ENCODE data around the gene PIAS1.
A peak's percentile ranks its signal among the peaks of the same experiment; 100 is the strongest.

The PIAS1 gene

GRCh38 chr15:68059630-68060029, 5.5 kb downstream of the PIAS1 start:
- peak; percentile 63; the same call in 1 of the 2 replicates for TF ChIP-seq ZNF121 (tag by site-specific recombination; IDR thresholded peaks at IDR 0.05)
- TF ChIP-seq PRDM1 (tag by site-specific recombination; IDR thresholded peaks at IDR 0.05), result no peak
- no peak overlapping the region for H3K4me3 ChIP-seq (ENCODE audit: low read depth, low read length)
- no peaks in the 10 kb centered on the region for H3K9me3 ChIP-seq (ENCODE audit: control insufficient read depth, insufficient read depth, low read depth, low read length)
- peaks cover 0 to 8% of the 10 kb centered on the region in 2 experiments; a peak in 1 of 3 replicates for H3K36me3 ChIP-seq (ENCODE audit: control insufficient read depth in 2 of 2, insufficient read depth in 1 of 2, low read length in 2 of 2)
- H3K4me1 ChIP-seq (ENCODE audit: control insufficient read depth, insufficient read depth, low read length), result peaks cover 40% of the 10 kb centered on the region
- ChIA-PET CTCF (no interaction called here), POLR2A (no interaction called here)
- no peak overlapping the region for H3K27ac ChIP-seq (ENCODE audit: extremely low read depth, low read depth, low read length)

- CTCF ChIA-PET, result interaction anchor here (1.2 kb wide), 1 partner anchor 198 kb away, joined by 3 read pairs; no protein-coding TSS in a partner anchor
- Histone ChIP-seq H3K27ac (ENCODE audit: extremely low read depth, low read depth, low read length) (no peak overlapping the region), H3K36me3 (ENCODE audit: control insufficient read depth in 2 of 2, insufficient read depth in 1 of 2, low read length in 2 of 2) (peaks cover 0 to 8% of the 10 kb centered on the region in 2 experiments; a peak in 1 of 3 replicates), H3K4me1 (ENCODE audit: control insufficient read depth, insufficient read depth, low read length) (peaks cover 36% of the 10 kb centered on the region), H3K4me3 (ENCODE audit: low read depth, low read length) (no peak overlapping the region), H3K9me3 (ENCODE audit: control insufficient read depth, insufficient read depth, low read depth, low read length) (no peaks in the 10 kb centered on the region)
- POLR2A ChIA-PET, result no interaction called here
- TF ChIP-seq ZNF707 (tag by site-specific recombination; IDR thresholded peaks at IDR 0.05) (no peak), ZNF155 (tag by site-specific recombination; IDR thresholded peaks at IDR 0.05) (no peak), ZNF366 (tag by site-specific recombination; conservative IDR thresholded peaks at IDR 0.05) (no peak), HOXD13 (CRISPR knock-in tag; IDR thresholded peaks at IDR 0.05; ENCODE audit: borderline replicate concordance) (no peak), ZNF558 (tag by site-specific recombination; IDR thresholded peaks at IDR 0.05) (no peak)
These were observed 7.1 kb downstream of the PIAS1 start for GRCh38 chr15:68061171-68061570.

DNA sequence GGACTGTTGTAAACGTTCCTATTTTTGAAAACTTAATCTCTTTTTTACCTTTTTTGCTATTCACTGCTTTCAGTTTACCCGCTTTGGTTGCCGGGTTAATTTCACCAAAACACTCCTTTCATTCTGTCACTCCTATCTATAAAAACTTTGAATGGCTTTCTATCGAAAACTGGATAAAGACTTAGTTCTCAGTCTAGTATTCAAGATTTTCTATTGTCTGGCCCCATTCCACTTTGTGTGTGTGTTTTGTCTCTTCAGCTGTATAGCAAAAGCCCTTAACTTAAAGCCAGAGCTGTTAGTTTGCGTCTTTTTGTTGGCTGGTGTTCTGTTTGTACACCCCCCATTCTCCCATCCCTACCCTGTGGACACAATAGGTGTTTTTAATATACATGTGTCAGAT, 7.5 kb downstream of the PIAS1 start:
- peaks cover 32% of the 10 kb centered on the region for H3K4me1 ChIP-seq (ENCODE audit: control insufficient read depth, insufficient read depth, low read length)
- POLR2A ChIA-PET, result no interaction called here
- no peak overlapping the region for H3K27ac ChIP-seq (ENCODE audit: extremely low read depth, low read depth, low read length)
- no peak overlapping the region for H3K4me3 ChIP-seq (ENCODE audit: low read depth, low read length)
- CTCF ChIA-PET, result interaction anchor here (1.2 kb wide), 1 partner anchor 198 kb away, joined by 3 read pairs; no protein-coding TSS in a partner anchor
- no peaks in the 10 kb centered on the region for H3K9me3 ChIP-seq (ENCODE audit: control insufficient read depth, insufficient read depth, low read depth, low read length)
- peaks cover 0 to 8% of the 10 kb centered on the region in 2 experiments; a peak in 1 of 3 replicates for H3K36me3 ChIP-seq (ENCODE audit: control insufficient read depth in 2 of 2, insufficient read depth in 1 of 2, low read length in 2 of 2)
- TF ChIP-seq ZNF555 (tag by site-specific recombination; conservative IDR thresholded peaks at IDR 0.05) (no peak), PRDM6 (tag by site-specific recombination; IDR thresholded peaks at IDR 0.05) (peak; percentile 66), ZNF292 (tag by site-specific recombination; IDR thresholded peaks at IDR 0.05; ENCODE audit: borderline replicate concordance, low read depth) (no peak), ZNF621 (tag by site-specific recombination; IDR thresholded peaks at IDR 0.05) (no peak)
- TF ChIP-seq, protein P1, sequence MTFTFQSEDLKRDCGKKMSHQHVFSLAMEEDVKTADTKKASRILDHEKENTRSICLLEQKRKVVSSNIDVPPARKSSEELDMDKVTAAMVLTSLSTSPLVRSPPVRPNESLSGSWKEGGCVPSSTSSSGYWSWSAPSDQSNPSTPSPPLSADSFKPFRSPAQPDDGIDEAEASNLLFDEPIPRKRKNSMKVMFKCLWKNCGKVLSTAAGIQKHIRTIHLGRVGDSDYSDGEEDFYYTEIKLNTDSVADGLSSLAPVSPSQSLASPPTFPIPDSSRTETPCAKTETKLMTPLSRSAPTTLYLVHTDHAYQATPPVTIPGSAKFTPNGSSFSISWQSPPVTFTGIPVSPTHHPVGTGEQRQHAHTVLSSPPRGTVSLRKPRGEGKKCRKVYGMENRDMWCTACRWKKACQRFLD (tag by site-specific recombination; IDR thresholded peaks at IDR 0.05), result no peak

DNA sequence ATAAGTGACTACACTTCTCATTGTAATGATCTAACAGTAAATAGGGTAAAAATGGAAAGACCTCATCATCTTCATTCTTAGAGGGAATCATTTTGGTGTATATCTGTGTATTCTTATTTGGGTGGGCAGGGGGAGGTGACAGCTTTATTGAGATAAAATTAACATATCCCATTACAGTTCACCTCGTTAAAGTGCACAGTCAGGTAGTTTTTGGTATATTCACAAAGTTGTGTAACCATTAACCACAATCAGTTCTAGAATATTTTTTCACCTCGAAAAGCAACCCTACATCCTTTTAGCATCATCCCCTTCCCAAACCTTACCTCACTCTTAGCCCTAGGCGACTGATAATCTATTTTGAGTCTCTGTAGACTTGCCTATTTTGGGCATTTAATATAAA, 8.1 kb downstream of the PIAS1 start:
- Histone ChIP-seq H3K36me3 (ENCODE audit: control insufficient read depth in 2 of 2, insufficient read depth in 1 of 2, low read length in 2 of 2) (peaks cover 0 to 8% of the 10 kb centered on the region in 2 experiments; a peak in 1 of 3 replicates), H3K4me3 (ENCODE audit: low read depth, low read length) (no peak overlapping the region), H3K9me3 (ENCODE audit: control insufficient read depth, insufficient read depth, low read depth, low read length) (no peaks in the 10 kb centered on the region), H3K27ac (ENCODE audit: extremely low read depth, low read depth, low read length) (no peak overlapping the region), H3K4me1 (ENCODE audit: control insufficient read depth, insufficient read depth, low read length) (peaks cover 26% of the 10 kb centered on the region)
- ChIA-PET CTCF (interaction anchor here (1.2 kb wide), 1 partner anchor 199 kb away, joined by 3 read pairs; no protein-coding TSS in a partner anchor), POLR2A (interaction anchor here (1.3 kb wide), 1 partner anchor 8 kb away, joined by 4 read pairs; the partner anchor contains the start of gene PIAS1)
- no peak for TF ChIP-seq ZNF548 (tag by site-specific recombination; IDR thresholded peaks at IDR 0.05)
- TF ChIP-seq SP7 (tag by site-specific recombination; IDR thresholded peaks at IDR 0.05), result peak; percentile 52; the same call in 1 of the 2 replicates
- TF ChIP-seq FEZF1 (tag by site-specific recombination; IDR thresholded peaks at IDR 0.05), result peak; percentile 38; the same call in 1 of the 2 replicates

All from HEK293 (cell line).